Prostate gland (tissue), 2 donors: ENCODE measurements around the gene PCSK6.

Experiments
- CTCF ChIP-seq, 4 experiments: fragments of 200-600 bp in 2 of 4; fragments of 450-650 bp in 2 of 4; sonication (generic) in 2 of 4; IDR thresholded peaks; 1 replicate in 3 of 4; 2 replicates in 1 of 4; pipeline ENCODE4 v1.5.1; 2016 to 2019; ENCODE audit warnings: antibody characterized with exemption in 4 of 4, mild to moderate bottlenecking in 2 of 4, moderate library complexity in 2 of 4
- POLR2A ChIP-seq: fragments of 450-650 bp; IDR thresholded peaks from one replicate; pipeline ENCODE4 v1.6.1; 2016; ENCODE audit warnings: antibody characterized with exemption, mild to moderate bottlenecking
- POLR2AphosphoS5 ChIP-seq: sonication (generic); formaldehyde crosslinking; IDR thresholded peaks from one replicate; pipeline ENCODE4 v1.6.1; 2017; ENCODE audit warnings: antibody characterized with exemption

GRCh38 chr15:101371081-101371480 lies 118.4 kb downstream of the PCSK6 start:
- TF ChIP-seq POLR2A (no peak), CTCF (IDR thresholded peaks at IDR 0.05) (no peak), POLR2AphosphoS5 (no peak)
